GM12875 (cell line): Measurements from ENCODE around the gene DYNLT2.

Experiments
- H3K4me3 ChIP-seq: one replicate; pipeline ENCODE4 v1.5.1; 2011; ENCODE audit warnings: low read depth, low read length, control low read depth
- CTCF ChIP-seq: IDR thresholded peaks from 2 replicates; pipeline ENCODE4 v1.5.1; 2011; ENCODE audit warnings: low read depth, mild to moderate bottlenecking, control low read depth, inconsistent platforms, low read length, moderate library complexity, borderline replicate concordance; ENCODE audit not compliant: insufficient read depth

The DYNLT2 gene

DNA sequence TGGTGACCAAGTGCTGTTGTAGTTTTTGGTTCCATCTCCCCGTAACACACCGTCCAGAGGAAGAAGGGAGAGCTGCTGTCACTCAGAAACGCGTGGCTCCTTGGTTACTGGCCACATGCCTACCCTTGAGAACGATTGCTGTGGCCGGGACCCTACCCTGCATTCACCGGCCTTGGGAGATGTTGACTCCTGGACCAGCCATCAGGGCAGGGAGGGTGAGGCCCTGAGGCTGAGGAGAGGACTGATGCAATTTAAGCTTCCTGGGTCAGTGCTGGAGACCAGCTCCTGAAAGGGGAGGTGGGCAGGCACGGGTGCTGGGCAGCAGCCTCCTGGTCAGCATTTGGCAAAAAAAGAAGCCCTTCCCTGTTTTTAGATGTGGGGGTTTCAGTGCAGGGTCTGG lies 31.6 kb upstream of the DYNLT2 start:
- no peak for TF ChIP-seq CTCF
- H3K4me3 ChIP-seq: no peak overlapping the region

DNA sequence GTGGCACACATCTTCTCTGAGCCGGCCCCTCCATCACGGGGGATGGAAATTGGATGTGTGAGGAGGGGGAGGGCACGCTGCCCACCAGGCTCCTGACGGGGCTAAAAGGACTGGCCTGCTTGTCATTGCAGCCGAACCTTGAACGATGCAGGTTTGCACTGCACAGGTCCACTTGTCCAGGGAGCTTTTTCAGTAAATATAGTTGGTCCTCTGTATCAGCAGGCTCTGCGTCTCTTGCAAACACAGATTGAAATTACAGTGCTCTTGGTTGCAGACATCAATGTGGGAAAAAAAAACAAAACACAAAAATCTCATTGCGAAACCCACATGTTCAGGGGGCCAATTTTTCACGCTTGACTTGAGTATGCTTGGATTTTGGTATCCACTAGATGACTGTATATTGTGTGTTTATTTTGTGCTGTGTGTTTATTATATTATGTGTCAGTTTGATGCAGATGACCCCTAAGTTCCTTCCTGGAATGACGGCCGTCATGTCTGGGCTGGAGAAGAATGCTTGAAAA lies 29.3 kb upstream of the DYNLT2 start:
- H3K4me3 ChIP-seq: no peak overlapping the region
- TF ChIP-seq CTCF: no peak

GRCh38 chr6:169779896-169780295 lies 28.5 kb upstream of the DYNLT2 start:
- no peak overlapping the region for H3K4me3 ChIP-seq
- no peak for TF ChIP-seq CTCF

GRCh38 chr6:169779092-169779815 lies 27.9 kb upstream of the DYNLT2 start:
- no peak overlapping the region for H3K4me3 ChIP-seq
- no peak for TF ChIP-seq CTCF

GRCh38 chr6:169778646-169779045 lies 27.3 kb upstream of the DYNLT2 start:
- H3K4me3 ChIP-seq: no peak overlapping the region
- no peak for TF ChIP-seq CTCF

DNA sequence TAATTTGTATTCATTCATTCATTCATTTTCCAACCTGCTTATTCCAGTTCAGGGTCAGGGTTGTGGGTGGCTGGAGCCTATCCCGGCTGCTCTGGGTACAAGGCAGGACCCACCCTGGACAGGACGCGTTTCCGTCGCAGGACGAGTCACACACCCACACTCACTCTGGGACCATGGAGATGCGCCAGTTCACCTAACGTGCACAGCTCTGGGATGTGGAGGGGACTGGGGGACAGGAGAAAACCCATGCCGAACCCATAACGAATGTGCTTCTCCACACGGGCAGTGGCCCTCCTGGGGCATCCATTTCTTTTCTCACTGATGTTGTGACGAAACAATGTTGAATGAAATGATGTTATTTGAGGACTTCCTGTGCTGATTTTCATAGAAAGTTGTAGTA lies 26.5 kb upstream of the DYNLT2 start:
- TF ChIP-seq CTCF: no peak
- no peak overlapping the region for H3K4me3 ChIP-seq

DNA sequence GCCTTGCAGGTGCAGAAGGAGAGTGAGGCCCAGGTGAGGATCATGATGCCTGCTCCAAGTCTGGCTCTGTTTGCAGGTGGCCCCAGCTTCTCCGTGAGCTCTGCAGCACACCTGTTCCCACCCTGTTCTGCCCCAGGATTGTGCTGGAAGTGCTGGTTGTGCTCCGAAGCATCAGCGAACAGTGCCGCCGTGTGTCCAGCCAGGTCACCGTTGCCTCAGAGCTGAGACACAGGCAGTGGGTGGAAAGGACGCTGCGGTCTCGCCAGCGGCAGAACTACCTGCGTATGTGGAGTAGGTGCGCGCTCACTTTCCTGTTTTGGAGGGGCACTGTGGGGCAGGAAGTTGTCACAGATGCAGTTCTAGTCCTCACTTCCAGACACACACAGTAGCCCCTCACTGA lies 25.0 kb upstream of the DYNLT2 start:
- no peak overlapping the region for H3K4me3 ChIP-seq
- TF ChIP-seq CTCF: no peak
